RWPE2 (cell line): ENCODE measurements around the gene ADCYAP1R1.

ENCODE experiments used
- ATAC-seq: fragments of 200-7000 bp; cut with Tn5 transposase; 3 replicates; pipeline ENCODE4 v1.9.1; 2021; ENCODE audit warnings: low read depth
- DNase-seq: peaks from one replicate; pipeline ENCODE4 v3.0.0-alpha.2; 2020; ENCODE audit warnings: low spot score
- H3K27ac ChIP-seq: fragments of 450-650 bp; 2 replicates; pipeline ENCODE4 v1.5.1; 2017; ENCODE audit warnings: mild to moderate bottlenecking; ENCODE audit not compliant: poor library complexity, severe bottlenecking
- H3K27me3 ChIP-seq: fragments of 250-450 bp; sonication (Bioruptor Pico); 2 replicates; pipeline ENCODE4 v1.5.1; 2021; ENCODE audit warnings: mild to moderate bottlenecking, moderate library complexity; ENCODE audit not compliant: insufficient read depth, poor library complexity, severe bottlenecking
- H3K36me3 ChIP-seq: fragments of 250-450 bp; sonication (Bioruptor Pico); 2 replicates; pipeline ENCODE4 v1.5.1; 2020; ENCODE audit warnings: low read depth, mild to moderate bottlenecking, moderate library complexity
- H3K4me1 ChIP-seq: fragments of 250-450 bp; sonication (Bioruptor Pico); 2 replicates; pipeline ENCODE4 v1.5.1; 2021; ENCODE audit warnings: mild to moderate bottlenecking, moderate library complexity; ENCODE audit not compliant: insufficient read depth, poor library complexity, severe bottlenecking
- H3K4me3 ChIP-seq: fragments of 250-450 bp; sonication (Bioruptor Pico); 2 replicates; pipeline ENCODE4 v1.5.1; 2021; ENCODE audit warnings: mild to moderate bottlenecking, moderate library complexity; ENCODE audit not compliant: severe bottlenecking
- H3K9me3 ChIP-seq: fragments of 250-450 bp; sonication (Bioruptor Pico); 2 replicates; pipeline ENCODE4 v1.5.1; 2021; ENCODE audit warnings: mild to moderate bottlenecking, moderate library complexity; ENCODE audit not compliant: severe bottlenecking
- CTCF ChIP-seq: fragments of 450-650 bp; IDR thresholded peaks from one replicate; pipeline ENCODE4 v1.5.1; 2017; ENCODE audit warnings: mild to moderate bottlenecking, moderate library complexity; ENCODE audit not compliant: poor library complexity, severe bottlenecking

ADCYAP1R1 gene

GRCh38 chr7:31051598-31052486, at the start of gene ADCYAP1R1:
ADCYAP1R1 (plus strand) TSS chr7:31052308; CDS start chr7:31063265, 10,957 bp downstream.
- TF ChIP-seq CTCF, result no peak
- no peak within 1 kb of the TSS for H3K4me3 ChIP-seq
- H3K36me3 ChIP-seq, result no peaks in the 10 kb centered on the region
- H3K9me3 ChIP-seq, result no peaks in the 10 kb centered on the region
- DNase-seq (no peak), ATAC-seq (0 out of 3 replicates have a peak, but pooled peaks have one; percentile 35)
- H3K4me1 ChIP-seq, result no peaks in the 10 kb centered on the region
- H3K27me3 ChIP-seq, result peaks cover 57% of the 10 kb centered on the region
- H3K27ac ChIP-seq, result no peak within 1 kb of the TSS

GRCh38 chr7:31003097-31003496, 49.0 kb upstream of the ADCYAP1R1 start:
- H3K4me3 ChIP-seq, result no peak overlapping the region
- no peak for TF ChIP-seq CTCF
- DNase-seq (no peak), ATAC-seq (no peak)
- no peaks in the 10 kb centered on the region for H3K27me3 ChIP-seq
- no peaks in the 10 kb centered on the region for H3K4me1 ChIP-seq
- H3K36me3 ChIP-seq, result no peaks in the 10 kb centered on the region
- H3K9me3 ChIP-seq, result no peaks in the 10 kb centered on the region
- no peak overlapping the region for H3K27ac ChIP-seq

GRCh38 chr7:31003721-31004120, 48.4 kb upstream of the ADCYAP1R1 start:
- no peak overlapping the region for H3K27ac ChIP-seq
- H3K9me3 ChIP-seq, result no peaks in the 10 kb centered on the region
- H3K36me3 ChIP-seq, result no peaks in the 10 kb centered on the region
- H3K27me3 ChIP-seq, result no peaks in the 10 kb centered on the region
- H3K4me1 ChIP-seq, result no peaks in the 10 kb centered on the region
- ATAC-seq (peak; percentile 48; the same call in 2 of the 3 replicates), DNase-seq (no peak)
- TF ChIP-seq CTCF, result no peak
- H3K4me3 ChIP-seq, result no peak overlapping the region

GRCh38 chr7:31004393-31004792, 47.7 kb upstream of the ADCYAP1R1 start:
- no peak for ATAC-seq
- DNase-seq, result no peak
- Histone ChIP-seq H3K4me3 (no peak overlapping the region), H3K27me3 (no peaks in the 10 kb centered on the region), H3K36me3 (no peaks in the 10 kb centered on the region), H3K9me3 (no peaks in the 10 kb centered on the region), H3K4me1 (no peaks in the 10 kb centered on the region), H3K27ac (no peak overlapping the region)
- no peak for TF ChIP-seq CTCF

GRCh38 chr7:31006857-31007256, 45.3 kb upstream of the ADCYAP1R1 start:
- ATAC-seq (no peak), DNase-seq (no peak)
- no peak overlapping the region for H3K4me3 ChIP-seq
- no peaks in the 10 kb centered on the region for H3K9me3 ChIP-seq
- H3K4me1 ChIP-seq, result no peaks in the 10 kb centered on the region
- H3K27me3 ChIP-seq, result no peaks in the 10 kb centered on the region
- H3K27ac ChIP-seq, result no peak overlapping the region
- no peaks in the 10 kb centered on the region for H3K36me3 ChIP-seq
- no peak for TF ChIP-seq CTCF
